ENCODE data around the gene FAM83B.

DNA sequence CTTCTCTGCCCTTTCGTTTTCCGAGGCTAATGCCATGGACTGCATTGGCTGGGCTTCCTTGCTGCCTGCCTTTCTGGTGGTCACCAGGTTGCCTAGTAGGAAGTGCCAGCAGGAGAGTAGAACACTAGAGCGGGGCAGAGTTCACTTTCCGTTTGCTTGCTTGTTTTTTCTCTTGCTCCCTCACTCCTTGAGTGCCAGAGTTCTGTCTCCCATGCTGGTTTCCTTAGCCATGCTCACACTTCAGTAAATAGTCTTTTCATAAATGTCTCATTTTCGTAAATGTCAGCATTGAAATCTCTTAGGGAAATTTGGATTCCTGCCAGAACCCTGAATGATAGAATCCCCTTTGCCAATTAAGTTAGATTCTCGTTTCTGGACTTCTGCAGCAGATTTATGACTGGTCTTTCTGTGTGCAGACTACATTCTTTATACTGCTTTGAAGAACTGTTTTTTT is 63.9 kb downstream of the FAM83B start:
- TF ChIP-seq, protein P1, sequence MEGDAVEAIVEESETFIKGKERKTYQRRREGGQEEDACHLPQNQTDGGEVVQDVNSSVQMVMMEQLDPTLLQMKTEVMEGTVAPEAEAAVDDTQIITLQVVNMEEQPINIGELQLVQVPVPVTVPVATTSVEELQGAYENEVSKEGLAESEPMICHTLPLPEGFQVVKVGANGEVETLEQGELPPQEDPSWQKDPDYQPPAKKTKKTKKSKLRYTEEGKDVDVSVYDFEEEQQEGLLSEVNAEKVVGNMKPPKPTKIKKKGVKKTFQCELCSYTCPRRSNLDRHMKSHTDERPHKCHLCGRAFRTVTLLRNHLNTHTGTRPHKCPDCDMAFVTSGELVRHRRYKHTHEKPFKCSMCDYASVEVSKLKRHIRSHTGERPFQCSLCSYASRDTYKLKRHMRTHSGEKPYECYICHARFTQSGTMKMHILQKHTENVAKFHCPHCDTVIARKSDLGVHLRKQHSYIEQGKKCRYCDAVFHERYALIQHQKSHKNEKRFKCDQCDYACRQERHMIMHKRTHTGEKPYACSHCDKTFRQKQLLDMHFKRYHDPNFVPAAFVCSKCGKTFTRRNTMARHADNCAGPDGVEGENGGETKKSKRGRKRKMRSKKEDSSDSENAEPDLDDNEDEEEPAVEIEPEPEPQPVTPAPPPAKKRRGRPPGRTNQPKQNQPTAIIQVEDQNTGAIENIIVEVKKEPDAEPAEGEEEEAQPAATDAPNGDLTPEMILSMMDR (IDR thresholded peaks at IDR 0.05; ENCODE audit: low read depth, low read length) = no peak
- no peak for TF ChIP-seq POLR2A (IDR thresholded peaks at IDR 0.05; ENCODE audit: extremely low read depth, insufficient read length)

Measured in NB4 (cell line).